Naive B cell (primary cell): ENCODE results near the gene ZNF513. TPM values are rescaled to one million over a fixed set of nuclear protein-coding genes. Genes with fewer than 3 reads are reported as not detected.

Source experiments
- ATAC-seq, 2 donors: fragments of 150-1000 bp; cut with Tn5 transposase; 2 replicates each; pipeline ENCODE4 v1.10.0; 2021; ENCODE audit warnings: low read depth in 2 of 2, mild to moderate bottlenecking in 2 of 2, moderate library complexity in 2 of 2
- DNase-seq: peaks from one replicate; pipeline ENCODE4 v3.0.0; 2022
- H3K27ac Mint-ChIP-seq, 6 donors: one replicate each; pipeline ENCODE4 v1.8.0; 2020 to 2022; ENCODE audit warnings: mild to moderate bottlenecking in 6 of 6, mixed read lengths in 6 of 6, moderate library complexity in 5 of 6, inconsistent platforms in 2 of 6
- H3K27me3 Mint-ChIP-seq, 3 donors: one replicate each; pipeline ENCODE4 v1.8.0; 2021 to 2022; ENCODE audit warnings: mixed read lengths in 3 of 3, mild to moderate bottlenecking in 1 of 3
- H3K36me3 Mint-ChIP-seq, 2 donors: one replicate each; pipeline ENCODE4 v1.8.0; 2020 to 2022; ENCODE audit warnings: mixed read lengths in 2 of 2, inconsistent platforms in 1 of 2, mild to moderate bottlenecking in 1 of 2
- H3K4me1 Mint-ChIP-seq, 3 donors: one replicate each; pipeline ENCODE4 v1.8.0; 2020 to 2022; ENCODE audit warnings: mixed read lengths in 3 of 3, inconsistent platforms in 1 of 3, mild to moderate bottlenecking in 1 of 3, moderate library complexity in 1 of 3
- H3K4me3 Mint-ChIP-seq, 8 donors: one replicate each; pipeline ENCODE4 v1.8.0; 2020 to 2022; ENCODE audit warnings: mild to moderate bottlenecking in 8 of 8, mixed read lengths in 8 of 8, moderate library complexity in 8 of 8, inconsistent platforms in 2 of 8
- H3K9me3 Mint-ChIP-seq, 7 donors: one replicate each; pipeline ENCODE4 v1.8.0; 2020 to 2022; ENCODE audit warnings: mixed read lengths in 7 of 7, mild to moderate bottlenecking in 5 of 7, inconsistent platforms in 2 of 7, moderate library complexity in 1 of 7
- polyA plus RNA-seq, 6 donors: library from polyadenylated mRNA; unstranded; fragments of 300-500 nt; fragmentation: Illumina TruSeq; gene quantifications; one replicate each; pipeline ENCODE4 v1.2.3, GENCODE V29; 2021; ENCODE audit warnings: low read depth in 6 of 6

ZNF513 gene
- polyA plus RNA-seq, 6 donors from 2014 or later = 2.2 to 6.5 (median 3.7) TPM; not detected in 1

GRCh38 chr2:27377618-27378095 is 2.9 kb downstream of the ZNF513 start:
- peaks cover 37 to 54% (median 42%) of the 10 kb centered on the region in 3 donors for H3K4me1 Mint-ChIP-seq
- no peaks in the 10 kb centered on the region for H3K27me3 Mint-ChIP-seq
- no peaks in the 10 kb centered on the region for H3K9me3 Mint-ChIP-seq
- H3K4me3 Mint-ChIP-seq = peak overlapping the region in 3 of 8 donors; percentile 44 to 77 (median 64)
- no peak for ATAC-seq
- H3K27ac Mint-ChIP-seq = peak overlapping the region in 2 of 6 donors; percentile 9 to 66
- peaks cover 3 to 7% of the 10 kb centered on the region in 2 donors for H3K36me3 Mint-ChIP-seq
- DNase-seq = no peak

- peaks cover 43 to 58% (median 48%) of the 10 kb centered on the region in 3 donors for H3K4me1 Mint-ChIP-seq
- H3K9me3 Mint-ChIP-seq = no peaks in the 10 kb centered on the region
- H3K4me3 Mint-ChIP-seq = peak overlapping the region in 2 of 8 donors; percentile 38 to 72
- no peaks in the 10 kb centered on the region for H3K27me3 Mint-ChIP-seq
- DNase-seq = no peak
- no peak for ATAC-seq
- H3K27ac Mint-ChIP-seq = peak overlapping the region in 2 of 6 donors; percentile 32 to 83
- peaks cover 5 to 7% of the 10 kb centered on the region in 2 donors for H3K36me3 Mint-ChIP-seq
Measured at GRCh38 chr2:27376866-27377617, 3.5 kb downstream of the ZNF513 start.

GRCh38 chr2:27376151-27376865 is 4.2 kb downstream of the ZNF513 start:
- Mint-ChIP-seq H3K36me3 (peaks cover 5 to 7% of the 10 kb centered on the region in 2 donors), H3K27ac (peak overlapping the region in 2 of 6 donors; percentile 9 to 32), H3K4me1 (peaks cover 44 to 60% (median 49%) of the 10 kb centered on the region in 3 donors)

GRCh38 chr2:27375513-27376099 is 4.9 kb downstream of the ZNF513 start:
- peaks cover 6 to 9% of the 10 kb centered on the region in 2 donors for H3K36me3 Mint-ChIP-seq

More at GRCh38 chr2:27376151-27376865, 4.2 kb downstream of the ZNF513 start:
- no peaks in the 10 kb centered on the region for H3K27me3 Mint-ChIP-seq
- peak overlapping the region in 1 of 8 donors; percentile 36 for H3K4me3 Mint-ChIP-seq
- DNase-seq (no peak), ATAC-seq (no peak)
- H3K9me3 Mint-ChIP-seq = no peaks in the 10 kb centered on the region

GRCh38 chr2:27373567-27373966 is 7.0 kb downstream of the ZNF513 start:
- peaks cover 38 to 57% (median 46%) of the 10 kb centered on the region in 3 donors for H3K4me1 Mint-ChIP-seq
- ATAC-seq = no peak
- H3K27ac Mint-ChIP-seq = peak overlapping the region in 4 of 6 donors; percentile 32 to 92 (median 45)
- H3K36me3 Mint-ChIP-seq = peaks cover 10 to 15% of the 10 kb centered on the region in 2 donors
- H3K9me3 Mint-ChIP-seq = no peaks in the 10 kb centered on the region
- no peaks in the 10 kb centered on the region for H3K27me3 Mint-ChIP-seq
- peak overlapping the region in 1 of 8 donors; percentile 15 for H3K4me3 Mint-ChIP-seq
- no peak for DNase-seq

More at GRCh38 chr2:27375513-27376099, 4.9 kb downstream of the ZNF513 start:
- peak overlapping the region in 1 of 8 donors; percentile 36 for H3K4me3 Mint-ChIP-seq
- H3K27ac Mint-ChIP-seq = peak overlapping the region in 1 of 6 donors; percentile 32
- no peak for ATAC-seq
- peaks cover 40 to 58% (median 48%) of the 10 kb centered on the region in 3 donors for H3K4me1 Mint-ChIP-seq
- DNase-seq = no peak
- H3K27me3 Mint-ChIP-seq = no peaks in the 10 kb centered on the region
- H3K9me3 Mint-ChIP-seq = no peaks in the 10 kb centered on the region

GRCh38 chr2:27372937-27373336 is 7.6 kb downstream of the ZNF513 start:
- H3K4me3 Mint-ChIP-seq = peak overlapping the region in 6 of 8 donors; percentile 35 to 96 (median 56)
- no peak for ATAC-seq
- no peaks in the 10 kb centered on the region for H3K9me3 Mint-ChIP-seq
- no peak for DNase-seq
- peak overlapping the region in 4 of 6 donors; percentile 58 to 95 (median 78) for H3K27ac Mint-ChIP-seq
- no peaks in the 10 kb centered on the region for H3K27me3 Mint-ChIP-seq
- peaks cover 40 to 60% (median 48%) of the 10 kb centered on the region in 3 donors for H3K4me1 Mint-ChIP-seq
- peaks cover 10 to 15% of the 10 kb centered on the region in 2 donors for H3K36me3 Mint-ChIP-seq

GRCh38 chr2:27370816-27371620 is 9.5 kb downstream of the ZNF513 start:
- H3K4me3 Mint-ChIP-seq = peak overlapping the region; percentile 83 to 99 (median 96)
- DNase-seq = peak; percentile 71
- peak; percentile 21 to 22 for ATAC-seq
- no peaks in the 10 kb centered on the region for H3K27me3 Mint-ChIP-seq
- H3K9me3 Mint-ChIP-seq = no peaks in the 10 kb centered on the region
- H3K27ac Mint-ChIP-seq = peak overlapping the region; percentile 92 to 98 (median 96)
- peaks cover 7 to 14% of the 10 kb centered on the region in 2 donors for H3K36me3 Mint-ChIP-seq
- H3K4me1 Mint-ChIP-seq = peaks cover 40 to 48% (median 47%) of the 10 kb centered on the region in 3 donors

- H3K4me3 Mint-ChIP-seq = peak within 1 kb of the TSS; percentile 83 to 99 (median 96)
Measured at GRCh38 chr2:27370026-27370815, 10.3 kb downstream of the ZNF513 start, which contains the start of the genes EIF2B4 and SNX17. EIF2B4 (minus strand) TSS chr2:27370338; CDS start chr2:27370314, 24 bp downstream. SNX17 (plus strand) TSS chr2:27370616; CDS start chr2:27370744, 128 bp downstream.

GRCh38 chr2:27369471-27370025 is 11.0 kb downstream of the ZNF513 start:
- Mint-ChIP-seq H3K27me3 (no peaks in the 10 kb centered on the region), H3K4me3 (peak overlapping the region; percentile 83 to 99 (median 96)), H3K36me3 (peaks cover 7 to 16% of the 10 kb centered on the region in 2 donors), H3K27ac (peak overlapping the region; percentile 57 to 98 (median 92)), H3K9me3 (no peaks in the 10 kb centered on the region), H3K4me1 (peaks cover 36 to 44% (median 44%) of the 10 kb centered on the region in 3 donors)
- no peak for DNase-seq
- no peak for ATAC-seq

More at GRCh38 chr2:27370026-27370815, 10.3 kb downstream of the ZNF513 start, which contains the start of the genes EIF2B4 and SNX17:
- Mint-ChIP-seq H3K4me1 (peaks cover 40 to 48% (median 47%) of the 10 kb centered on the region in 3 donors), H3K9me3 (no peaks in the 10 kb centered on the region), H3K27ac (peak within 1 kb of the TSS; percentile 92 to 100 (median 96)), H3K36me3 (peaks cover 7 to 14% of the 10 kb centered on the region in 2 donors), H3K27me3 (no peaks in the 10 kb centered on the region)
- peak; percentile 87 to 88 for ATAC-seq
- DNase-seq = peak; percentile 100

- Mint-ChIP-seq H3K27ac (peak overlapping the region in 1 of 6 donors; percentile 47), H3K36me3 (peaks cover 0 to 13% of the 10 kb centered on the region in 2 donors), H3K27me3 (no peaks in the 10 kb centered on the region)
Measured at GRCh38 chr2:27363933-27364332, 16.6 kb downstream of the ZNF513 start.

GRCh38 chr2:27362678-27363420 is 17.7 kb downstream of the ZNF513 start:
- no peaks in the 10 kb centered on the region for H3K9me3 Mint-ChIP-seq
- ATAC-seq (no peak), DNase-seq (no peak)
- peaks cover 8 to 9% (median 8%) of the 10 kb centered on the region in 3 donors for H3K4me1 Mint-ChIP-seq
- H3K27ac Mint-ChIP-seq = peak overlapping the region in 1 of 6 donors; percentile 14
- H3K4me3 Mint-ChIP-seq = peak overlapping the region in 1 of 8 donors; percentile 57
- H3K27me3 Mint-ChIP-seq = no peaks in the 10 kb centered on the region
- peaks cover 0 to 13% of the 10 kb centered on the region in 2 donors for H3K36me3 Mint-ChIP-seq

More at GRCh38 chr2:27363933-27364332, 16.6 kb downstream of the ZNF513 start:
- H3K4me1 Mint-ChIP-seq = peaks cover 5 to 6% (median 5%) of the 10 kb centered on the region in 3 donors
- no peaks in the 10 kb centered on the region for H3K9me3 Mint-ChIP-seq
- ATAC-seq (no peak), DNase-seq (no peak)
- H3K4me3 Mint-ChIP-seq = peak overlapping the region in 1 of 8 donors; percentile 56
